Keratinocyte (primary cell): ENCODE measurements around the gene KDM3A.

Source experiments
- CTCF ChIP-seq, 3 experiments: IDR thresholded peaks in 1 of 3; conservative IDR thresholded peaks in 1 of 3; optimal IDR thresholded peaks in 1 of 3; 2 replicates in 2 of 3; 3 replicates in 1 of 3; pipeline versions ENCODE3 to v1.5.1; 2011; ENCODE audit warnings: low read length in 3 of 3, mild to moderate bottlenecking in 3 of 3, moderate library complexity in 2 of 3, control low read depth in 1 of 3, inconsistent platforms in 1 of 3; ENCODE audit not compliant: insufficient read depth in 2 of 3; ENCODE audit errors: extremely low read depth in 1 of 3
- EZH2 ChIP-seq: IDR thresholded peaks from one replicate; pipeline ENCODE4 v1.6.1; 2012; ENCODE audit warnings: inconsistent platforms, mild to moderate bottlenecking, low read length, moderate library complexity

GRCh38 chr2:86477349-86477748 lies 36.2 kb downstream of the KDM3A start:
- TF ChIP-seq CTCF (optimal IDR thresholded peaks at IDR 0.05 in 1 of 3, IDR thresholded peaks at IDR 0.05 in 1 of 3, conservative IDR thresholded peaks at IDR 0.05 in 1 of 3; ENCODE audit: extremely low read depth in 1 of 3, insufficient read depth in 2 of 3, low read length in 3 of 3), result no peak
- no peak for TF ChIP-seq EZH2
